ENCODE measurements around the gene HLCS.
"Not testable (repeated sequence)": the region's sequence is repeated elsewhere in the genome, so short reads cannot be mapped to it uniquely, and the experiment has no call there.

Gene HLCS

GRCh38 chr21:36955783-36956182 lies 10.7 kb downstream of the HLCS start:
- DNase-seq: no peak

GRCh38 chr21:36952331-36952730 lies 14.1 kb downstream of the HLCS start:
- not testable (repeated sequence) for DNase-seq

GRCh38 chr21:36949171-36950141 lies 17.0 kb downstream of the HLCS start:
- no peak for DNase-seq

GRCh38 chr21:36948686-36949085 lies 17.8 kb downstream of the HLCS start:
- peak; percentile 19 for DNase-seq

GRCh38 chr21:36946949-36947356 lies 19.5 kb downstream of the HLCS start:
- no peak for DNase-seq

- no peak for DNase-seq
Observed at GRCh38 chr21:36945496-36946138, 20.9 kb downstream of the HLCS start.

GRCh38 chr21:36936361-36937135 lies 29.9 kb downstream of the HLCS start:
- DNase-seq: no peak

GRCh38 chr21:36934864-36935420 lies 31.5 kb downstream of the HLCS start:
- no peak for DNase-seq

GRCh38 chr21:36932161-36932816 lies 34.2 kb downstream of the HLCS start:
- DNase-seq: no peak

GRCh38 chr21:36929622-36930021 lies 36.8 kb downstream of the HLCS start:
- DNase-seq: no peak

GRCh38 chr21:36928960-36929359 lies 37.5 kb downstream of the HLCS start:
- no peak for DNase-seq

GRCh38 chr21:36927719-36928117 lies 38.8 kb downstream of the HLCS start:
- DNase-seq: peak; percentile 50

GRCh38 chr21:36926989-36927718 lies 39.3 kb downstream of the HLCS start:
- no peak for DNase-seq

GRCh38 chr21:36923270-36923669 lies 43.2 kb downstream of the HLCS start:
- DNase-seq: no peak

GRCh38 chr21:36922861-36923260 lies 43.6 kb downstream of the HLCS start:
- no peak for DNase-seq

- no peak for DNase-seq
Observed at GRCh38 chr21:36918291-36918690, 48.2 kb downstream of the HLCS start.

- DNase-seq: no peak
Observed at GRCh38 chr21:36917471-36918158, 48.9 kb downstream of the HLCS start.

GRCh38 chr21:36916718-36917117 lies 49.8 kb downstream of the HLCS start:
- no peak for DNase-seq

GRCh38 chr21:36915696-36916245 lies 50.7 kb downstream of the HLCS start:
- DNase-seq: no peak

- no peak for DNase-seq
Observed at GRCh38 chr21:36915014-36915695, 51.3 kb downstream of the HLCS start.
